OCI-LY1 (cell line): Measurements from ENCODE around the gene CAMTA1.

Experiments
- H2AFZ ChIP-seq: fragments of 200-600 bp; sonication (generic), shearing (Covaris generic); 2 replicates; pipeline ENCODE4 v1.6.0; 2014; ENCODE audit warnings: antibody characterized with exemption, mild to moderate bottlenecking, low read length
- H3F3A ChIP-seq: fragments of 200-600 bp; sonication (generic), shearing (Covaris generic); 2 replicates; pipeline ENCODE4 v1.6.0; 2014; ENCODE audit warnings: mild to moderate bottlenecking, antibody characterized with exemption, low read length, moderate library complexity; ENCODE audit not compliant: insufficient read depth
- H3K27ac ChIP-seq: fragments of 200-600 bp; sonication (generic); 2 replicates; pipeline ENCODE4 v1.5.1; 2014; ENCODE audit warnings: low read length, mixed run types, mild to moderate bottlenecking, low read depth; ENCODE audit not compliant: poor library complexity, severe bottlenecking
- H3K27me3 ChIP-seq: fragments of 200-600 bp; sonication (generic); 2 replicates; pipeline ENCODE4 v1.6.0; 2014; ENCODE audit warnings: antibody characterized with exemption, mild to moderate bottlenecking, low read length, moderate library complexity; ENCODE audit not compliant: insufficient read depth
- H3K36me3 ChIP-seq: fragments of 200-600 bp; sonication (generic); 2 replicates; pipeline ENCODE4 v1.6.1; 2014; ENCODE audit warnings: mild to moderate bottlenecking, antibody characterized with exemption, low read length, moderate library complexity, mixed read lengths; ENCODE audit not compliant: insufficient read depth
- H3K4me1 ChIP-seq: fragments of 200-600 bp; sonication (generic); 2 replicates; pipeline ENCODE4 v1.5.1; 2014; ENCODE audit warnings: mild to moderate bottlenecking, low read length, moderate library complexity; ENCODE audit not compliant: insufficient read depth, severe bottlenecking
- H3K4me2 ChIP-seq: fragments of 200-600 bp; sonication (generic), shearing (Covaris generic); 2 replicates; pipeline ENCODE4 v1.6.1; 2014; ENCODE audit warnings: low read length
- H3K4me3 ChIP-seq: fragments of 200-600 bp; sonication (generic); 2 replicates; pipeline ENCODE4 v1.5.1; 2014; ENCODE audit warnings: low read length, low read depth, mild to moderate bottlenecking, mixed read lengths; ENCODE audit not compliant: poor library complexity, severe bottlenecking
- H3K79me2 ChIP-seq: fragments of 200-600 bp; shearing (Covaris generic); 2 replicates; pipeline ENCODE4 v1.6.1; 2016; ENCODE audit warnings: mixed run types, low read length, mixed read lengths; ENCODE audit not compliant: insufficient read depth
- H3K9ac ChIP-seq: fragments of 200-600 bp; sonication (generic), shearing (Covaris generic); 2 replicates; pipeline ENCODE4 v1.6.1; 2014; ENCODE audit warnings: mild to moderate bottlenecking, low read length, mixed read lengths
- H3K9me2 ChIP-seq: fragments of 200-600 bp; sonication (generic), shearing (Covaris generic); 2 replicates; pipeline ENCODE4 v1.6.1; 2014; ENCODE audit warnings: low read depth, mild to moderate bottlenecking, low read length, mixed read lengths
- H3K9me3 ChIP-seq: fragments of 200-600 bp; shearing (Covaris generic); 2 replicates; pipeline ENCODE4 v1.6.1; 2014; ENCODE audit warnings: low read length, mixed read lengths
- H4K20me1 ChIP-seq: fragments of 200-600 bp; sonication (generic), shearing (Covaris generic); 2 replicates; pipeline ENCODE4 v1.6.0; 2016; ENCODE audit warnings: mild to moderate bottlenecking, low read length; ENCODE audit not compliant: insufficient read depth
- EZH2 ChIP-seq: fragments of 200-600 bp; sonication (generic), shearing (Covaris generic); IDR thresholded peaks from 2 replicates; pipeline ENCODE4 v1.8.0; 2017; ENCODE audit warnings: borderline replicate concordance, mixed run types, mild to moderate bottlenecking, antibody characterized with exemption, low read length, moderate library complexity, mixed read lengths
- TF ChIP-seq, protein P1 (sequence below): fragments of 200-600 bp; sonication (generic), shearing (Covaris generic); IDR thresholded peaks from 2 replicates; pipeline ENCODE4 v1.5.1; 2017; ENCODE audit warnings: mild to moderate bottlenecking, antibody characterized with exemption, low read length, moderate library complexity, mixed read lengths

Gene CAMTA1

GRCh38 chr1:7621334-7622219, 836.3 kb downstream of the CAMTA1 start:
- no peaks in the 10 kb centered on the region for H3K4me1 ChIP-seq
- no peaks in the 10 kb centered on the region for H3K9me2 ChIP-seq
- no peak overlapping the region for H3K9ac ChIP-seq
- H3K27me3 ChIP-seq = no peaks in the 10 kb centered on the region
- no peaks in the 10 kb centered on the region for H3K9me3 ChIP-seq
- no peaks in the 10 kb centered on the region for H3F3A ChIP-seq
- no peak overlapping the region for H3K4me3 ChIP-seq
- no peak overlapping the region for H2AFZ ChIP-seq
- H3K79me2 ChIP-seq = no peaks in the 10 kb centered on the region
- no peak overlapping the region for H3K27ac ChIP-seq
- H4K20me1 ChIP-seq = no peaks in the 10 kb centered on the region
- TF ChIP-seq EZH2 = no peak
- TF ChIP-seq, protein P1, sequence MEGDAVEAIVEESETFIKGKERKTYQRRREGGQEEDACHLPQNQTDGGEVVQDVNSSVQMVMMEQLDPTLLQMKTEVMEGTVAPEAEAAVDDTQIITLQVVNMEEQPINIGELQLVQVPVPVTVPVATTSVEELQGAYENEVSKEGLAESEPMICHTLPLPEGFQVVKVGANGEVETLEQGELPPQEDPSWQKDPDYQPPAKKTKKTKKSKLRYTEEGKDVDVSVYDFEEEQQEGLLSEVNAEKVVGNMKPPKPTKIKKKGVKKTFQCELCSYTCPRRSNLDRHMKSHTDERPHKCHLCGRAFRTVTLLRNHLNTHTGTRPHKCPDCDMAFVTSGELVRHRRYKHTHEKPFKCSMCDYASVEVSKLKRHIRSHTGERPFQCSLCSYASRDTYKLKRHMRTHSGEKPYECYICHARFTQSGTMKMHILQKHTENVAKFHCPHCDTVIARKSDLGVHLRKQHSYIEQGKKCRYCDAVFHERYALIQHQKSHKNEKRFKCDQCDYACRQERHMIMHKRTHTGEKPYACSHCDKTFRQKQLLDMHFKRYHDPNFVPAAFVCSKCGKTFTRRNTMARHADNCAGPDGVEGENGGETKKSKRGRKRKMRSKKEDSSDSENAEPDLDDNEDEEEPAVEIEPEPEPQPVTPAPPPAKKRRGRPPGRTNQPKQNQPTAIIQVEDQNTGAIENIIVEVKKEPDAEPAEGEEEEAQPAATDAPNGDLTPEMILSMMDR = no peak
- no peaks in the 10 kb centered on the region for H3K36me3 ChIP-seq
- H3K4me2 ChIP-seq = no peak overlapping the region

GRCh38 chr1:7623842-7624241, 838.6 kb downstream of the CAMTA1 start:
- no peak overlapping the region for H3K4me3 ChIP-seq
- H3K36me3 ChIP-seq = no peaks in the 10 kb centered on the region
- H3K9me3 ChIP-seq = no peaks in the 10 kb centered on the region
- 0 out of 2 replicates have a peak, but pooled peaks cover 1% of the 10 kb centered on the region for H3K27me3 ChIP-seq
- H3K4me1 ChIP-seq = no peaks in the 10 kb centered on the region
- H3K9ac ChIP-seq = no peak overlapping the region
- TF ChIP-seq, protein P1 = no peak
- TF ChIP-seq EZH2 = no peak
- H2AFZ ChIP-seq = no peak overlapping the region
- no peaks in the 10 kb centered on the region for H3K9me2 ChIP-seq
- H3K27ac ChIP-seq = no peak overlapping the region
- no peak overlapping the region for H3K4me2 ChIP-seq
- H4K20me1 ChIP-seq = no peaks in the 10 kb centered on the region
- no peaks in the 10 kb centered on the region for H3K79me2 ChIP-seq
- no peaks in the 10 kb centered on the region for H3F3A ChIP-seq

DNA sequence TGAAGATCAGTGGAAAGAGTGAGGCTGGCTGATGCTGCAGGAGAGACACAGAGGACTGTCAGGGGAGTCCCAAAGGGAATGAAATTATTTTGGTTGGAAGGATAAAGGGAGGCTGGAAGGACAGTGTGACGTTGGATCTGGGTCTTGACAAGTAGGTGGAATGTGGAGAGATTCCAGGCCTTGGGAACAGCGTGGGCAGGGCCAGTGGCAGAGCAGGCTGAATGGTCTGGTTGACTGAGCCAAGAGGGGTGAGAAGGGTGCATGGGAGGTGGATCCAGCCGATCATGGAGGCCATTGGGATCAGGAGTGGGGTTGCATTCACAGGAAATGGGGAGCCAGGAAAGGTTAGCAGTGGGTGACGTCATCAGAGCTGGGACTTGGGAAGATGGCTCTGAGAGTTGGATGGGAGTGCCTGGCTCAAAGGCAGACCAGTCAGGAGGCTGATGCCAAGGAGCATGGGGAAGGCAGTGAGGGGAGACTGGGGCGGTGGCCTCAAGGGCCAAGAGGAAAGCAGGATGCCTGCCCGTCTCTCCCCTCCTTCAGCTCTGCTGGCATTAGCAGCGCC, 839.6 kb downstream of the CAMTA1 start:
- Histone ChIP-seq H2AFZ (no peak overlapping the region), H3F3A (no peaks in the 10 kb centered on the region), H3K27ac (no peak overlapping the region), H3K9me3 (no peaks in the 10 kb centered on the region), H3K27me3 (0 out of 2 replicates have a peak, but pooled peaks cover 5% of the 10 kb centered on the region), H4K20me1 (no peaks in the 10 kb centered on the region), H3K4me2 (no peak overlapping the region), H3K9ac (no peak overlapping the region), H3K79me2 (no peaks in the 10 kb centered on the region), H3K36me3 (no peaks in the 10 kb centered on the region), H3K4me1 (no peaks in the 10 kb centered on the region), H3K4me3 (no peak overlapping the region), H3K9me2 (no peaks in the 10 kb centered on the region)
- TF ChIP-seq, protein P1 = no peak
- TF ChIP-seq EZH2 = no peak
